Gastroesophageal sphincter (tissue), 4 donors: Measurements from ENCODE around the gene HDAC4. TPM values are rescaled to one million over a fixed set of nuclear protein-coding genes. Genes with fewer than 3 reads are reported as not detected.

Experiments used
- ATAC-seq: fragments of 150-250 bp; one replicate; pipeline ENCODE4 v1.9.1; 2016; ENCODE audit warnings: mild to moderate bottlenecking, moderate library complexity
- H3K27ac ChIP-seq, 4 donors: fragments of 200-600 bp; sonication (generic) in 3 of 4; 1 replicate in 3 of 4; 2 replicates in 1 of 4; pipeline ENCODE4 v1.5.1; 2016 to 2019
- H3K27me3 ChIP-seq: fragments of 200-600 bp; sonication (generic); one replicate; pipeline ENCODE4 v1.5.1; 2019
- H3K36me3 ChIP-seq, 2 donors: fragments of 200-600 bp; sonication (generic); one replicate each; pipeline ENCODE4 v1.5.1; 2019; ENCODE audit warnings: control low read depth in 1 of 2
- H3K4me1 ChIP-seq, 3 donors: fragments of 200-600 bp; sonication (generic); 1 replicate in 2 of 3; 2 replicates in 1 of 3; pipeline ENCODE4 v1.5.1; 2016 to 2019; ENCODE audit warnings: control low read depth in 2 of 3
- H3K4me3 ChIP-seq, 2 donors: fragments of 200-600 bp; sonication (generic); one replicate each; pipeline ENCODE4 v1.5.1; 2019; ENCODE audit warnings: mild to moderate bottlenecking in 1 of 2, moderate library complexity in 1 of 2
- H3K9me3 ChIP-seq, 3 donors: fragments of 200-600 bp; sonication (generic); one replicate each; pipeline ENCODE4 v1.5.1; 2017 to 2019; ENCODE audit warnings: control low read depth in 2 of 3
- EP300 ChIP-seq: sonication (generic); formaldehyde crosslinking; IDR thresholded peaks from one replicate; pipeline ENCODE4 v1.6.1; 2017; ENCODE audit warnings: antibody characterized with exemption, mild to moderate bottlenecking
- POLR2A ChIP-seq, 2 donors: fragments of 450-650 bp; IDR thresholded peaks; one replicate each; pipeline ENCODE4 v1.6.1; 2017; ENCODE audit warnings: antibody characterized with exemption in 2 of 2, mild to moderate bottlenecking in 2 of 2, moderate library complexity in 1 of 2
- POLR2AphosphoS5 ChIP-seq: sonication (generic); formaldehyde crosslinking; IDR thresholded peaks from one replicate; pipeline ENCODE4 v1.6.1; 2017; ENCODE audit warnings: antibody characterized with exemption
- WGBS, 2 donors: methylation state at CpG; one replicate each; pipeline ENCODE4 v1.1.5; 2018; ENCODE audit warnings: low coverage in 1 of 2; 5-methylcytosine and 5-hydroxymethylcytosine counted together
- total RNA-seq, 4 donors: library from RNA; depleted of rRNA; stranded (reverse); fragments of >200 nt; gene quantifications; one replicate each; pipeline ENCODE4 v1.1.0, GENCODE V29; 2016
- TF ChIP-seq, protein P1 (sequence below), 4 experiments: fragments of 200-600 bp in 2 of 4; fragments of 450-650 bp in 2 of 4; sonication (generic) in 1 of 4; IDR thresholded peaks; one replicate each; pipeline ENCODE4 v1.5.1; 2017 to 2019; ENCODE audit warnings: antibody characterized with exemption in 4 of 4, mild to moderate bottlenecking in 2 of 4, moderate library complexity in 2 of 4

Gene HDAC4
- total RNA-seq, 4 donors from 2014 or later: 41.3 to 104 (median 85.8) TPM

GRCh38 chr2:239164335-239164871 lies 236.4 kb downstream of the HDAC4 start:
- H3K9me3 ChIP-seq: no peaks in the 10 kb centered on the region
- no peak for ATAC-seq
- H3K27ac ChIP-seq: no peak overlapping the region
- no peak overlapping the region for H3K4me3 ChIP-seq
- H3K27me3 ChIP-seq: no peaks in the 10 kb centered on the region
- TF ChIP-seq EP300: no peak
- TF ChIP-seq, protein P1, sequence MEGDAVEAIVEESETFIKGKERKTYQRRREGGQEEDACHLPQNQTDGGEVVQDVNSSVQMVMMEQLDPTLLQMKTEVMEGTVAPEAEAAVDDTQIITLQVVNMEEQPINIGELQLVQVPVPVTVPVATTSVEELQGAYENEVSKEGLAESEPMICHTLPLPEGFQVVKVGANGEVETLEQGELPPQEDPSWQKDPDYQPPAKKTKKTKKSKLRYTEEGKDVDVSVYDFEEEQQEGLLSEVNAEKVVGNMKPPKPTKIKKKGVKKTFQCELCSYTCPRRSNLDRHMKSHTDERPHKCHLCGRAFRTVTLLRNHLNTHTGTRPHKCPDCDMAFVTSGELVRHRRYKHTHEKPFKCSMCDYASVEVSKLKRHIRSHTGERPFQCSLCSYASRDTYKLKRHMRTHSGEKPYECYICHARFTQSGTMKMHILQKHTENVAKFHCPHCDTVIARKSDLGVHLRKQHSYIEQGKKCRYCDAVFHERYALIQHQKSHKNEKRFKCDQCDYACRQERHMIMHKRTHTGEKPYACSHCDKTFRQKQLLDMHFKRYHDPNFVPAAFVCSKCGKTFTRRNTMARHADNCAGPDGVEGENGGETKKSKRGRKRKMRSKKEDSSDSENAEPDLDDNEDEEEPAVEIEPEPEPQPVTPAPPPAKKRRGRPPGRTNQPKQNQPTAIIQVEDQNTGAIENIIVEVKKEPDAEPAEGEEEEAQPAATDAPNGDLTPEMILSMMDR (IDR thresholded peaks at IDR 0.05): no peak
- no peak for TF ChIP-seq POLR2A (IDR thresholded peaks at IDR 0.05)
- TF ChIP-seq POLR2AphosphoS5: no peak
- 79 to 95% methylated on average over 4 to 12 of the region's 16 CpGs for WGBS, 2 donors
- H3K4me1 ChIP-seq: no peaks in the 10 kb centered on the region
- H3K36me3 ChIP-seq: peaks cover 0 to 93% of the 10 kb centered on the region in 2 donors

- Histone ChIP-seq H3K4me3 (no peak overlapping the region), H3K27ac (no peak overlapping the region), H3K27me3 (no peaks in the 10 kb centered on the region), H3K4me1 (peaks cover 0 to under 1% (median 0%) of the 10 kb centered on the region in 3 donors), H3K9me3 (no peaks in the 10 kb centered on the region), H3K36me3 (peaks cover 0 to 88% of the 10 kb centered on the region in 2 donors)
- TF ChIP-seq EP300 (no peak), POLR2A (IDR thresholded peaks at IDR 0.05) (no peak), POLR2AphosphoS5 (no peak)
- TF ChIP-seq, protein P1 (IDR thresholded peaks at IDR 0.05): no peak
- ATAC-seq: no peak
- WGBS, 2 donors: 93 to 100% methylated on average over 7 to 8 of the region's 20 CpGs
Measured at GRCh38 chr2:239163688-239164334, 237.0 kb downstream of the HDAC4 start.

GRCh38 chr2:239162976-239163687 lies 237.7 kb downstream of the HDAC4 start:
- Histone ChIP-seq H3K36me3 (peaks cover 0 to 82% of the 10 kb centered on the region in 2 donors), H3K9me3 (no peaks in the 10 kb centered on the region), H3K4me3 (no peak overlapping the region), H3K4me1 (peaks cover 0 to 7% (median 0%) of the 10 kb centered on the region in 3 donors), H3K27me3 (no peaks in the 10 kb centered on the region), H3K27ac (no peak overlapping the region)
- TF ChIP-seq POLR2A (IDR thresholded peaks at IDR 0.05) (no peak), POLR2AphosphoS5 (no peak), EP300 (no peak)
- TF ChIP-seq, protein P1 (IDR thresholded peaks at IDR 0.05): no peak
- WGBS, 2 donors: 92 to 96% methylated on average over 6 to 9 of the region's 28 CpGs
- ATAC-seq: no peak

DNA sequence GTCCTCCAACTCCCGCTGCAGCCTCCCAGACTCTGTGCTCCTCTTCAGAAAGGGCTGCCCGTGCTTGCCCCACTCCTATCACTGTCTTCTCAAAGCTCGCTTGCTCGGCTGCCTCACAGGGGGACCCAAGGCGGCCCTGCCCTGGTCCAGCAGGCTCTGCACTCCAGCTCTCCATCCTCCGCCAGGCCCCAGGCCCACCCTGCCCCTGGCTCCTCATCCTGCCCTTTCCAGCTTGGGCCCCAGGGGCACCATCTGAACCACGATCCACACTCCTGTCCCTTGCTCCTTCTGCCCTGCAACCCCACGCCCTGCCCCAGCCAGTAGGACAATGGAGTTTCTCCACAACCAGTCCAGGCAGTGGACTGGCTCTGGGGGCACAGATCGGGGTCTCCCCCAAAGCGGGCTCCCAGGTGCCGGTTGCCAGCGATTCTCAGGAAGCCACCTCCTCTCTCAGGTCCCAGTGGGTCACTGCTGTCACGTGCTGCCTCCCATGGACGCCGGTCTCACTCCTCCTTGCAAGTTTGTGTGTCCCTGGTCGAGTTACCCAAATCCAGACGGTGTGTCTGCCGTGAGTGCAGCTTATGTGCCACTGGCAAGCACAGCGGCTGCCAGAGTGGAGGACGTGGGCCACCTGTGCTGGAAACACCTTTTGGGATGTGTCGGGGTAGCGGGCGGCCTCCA lies 238.5 kb downstream of the HDAC4 start:
- Histone ChIP-seq H3K9me3 (no peaks in the 10 kb centered on the region), H3K4me3 (no peak overlapping the region), H3K27me3 (no peaks in the 10 kb centered on the region), H3K27ac (no peak overlapping the region), H3K36me3 (peaks cover 0 to 74% of the 10 kb centered on the region in 2 donors), H3K4me1 (peaks cover 0 to 16% (median 0%) of the 10 kb centered on the region in 3 donors)
- WGBS, 2 donors: 92% methylated on average over 11 of the region's 23 CpGs; no CpG with 5 or more reads in 1 of the 2 donors
- TF ChIP-seq POLR2AphosphoS5: no peak
- TF ChIP-seq, protein P1 (IDR thresholded peaks at IDR 0.05): no peak
- no peak for TF ChIP-seq EP300
- no peak for TF ChIP-seq POLR2A (IDR thresholded peaks at IDR 0.05)
- no peak for ATAC-seq
